Transverse colon (tissue), 4 donors: ENCODE results near the gene DPAGT1.

Experiments used
- EP300 ChIP-seq: sonication (generic); formaldehyde crosslinking; IDR thresholded peaks from one replicate; pipeline ENCODE4 v1.6.1; 2017; ENCODE audit warnings: antibody characterized with exemption, low read depth
- POLR2A ChIP-seq: fragments of 450-650 bp; IDR thresholded peaks from one replicate; pipeline ENCODE4 v1.6.1; 2016; ENCODE audit warnings: antibody characterized with exemption, mild to moderate bottlenecking, moderate library complexity
- POLR2AphosphoS5 ChIP-seq, 3 donors: sonication (generic); formaldehyde crosslinking; IDR thresholded peaks; one replicate each; pipeline ENCODE4 v1.6.1; 2016; ENCODE audit warnings: antibody characterized with exemption in 3 of 3
- TF ChIP-seq, protein P1 (sequence below), 5 experiments: fragments of 200-600 bp in 3 of 5; fragments of 450-650 bp in 2 of 5; sonication (generic) in 3 of 5; IDR thresholded peaks; 1 replicate in 2 of 5; 2 replicates in 3 of 5; pipeline ENCODE4 v1.5.1; 2016 to 2017; ENCODE audit warnings: antibody characterized with exemption in 5 of 5, inconsistent platforms in 3 of 5, mild to moderate bottlenecking in 2 of 5, moderate library complexity in 1 of 5

GRCh38 chr11:119149786-119150275 is 48.2 kb upstream of the DPAGT1 start:
- no peak for TF ChIP-seq POLR2A
- TF ChIP-seq POLR2AphosphoS5 (IDR thresholded peaks at IDR 0.05): no peak
- TF ChIP-seq, protein P1, sequence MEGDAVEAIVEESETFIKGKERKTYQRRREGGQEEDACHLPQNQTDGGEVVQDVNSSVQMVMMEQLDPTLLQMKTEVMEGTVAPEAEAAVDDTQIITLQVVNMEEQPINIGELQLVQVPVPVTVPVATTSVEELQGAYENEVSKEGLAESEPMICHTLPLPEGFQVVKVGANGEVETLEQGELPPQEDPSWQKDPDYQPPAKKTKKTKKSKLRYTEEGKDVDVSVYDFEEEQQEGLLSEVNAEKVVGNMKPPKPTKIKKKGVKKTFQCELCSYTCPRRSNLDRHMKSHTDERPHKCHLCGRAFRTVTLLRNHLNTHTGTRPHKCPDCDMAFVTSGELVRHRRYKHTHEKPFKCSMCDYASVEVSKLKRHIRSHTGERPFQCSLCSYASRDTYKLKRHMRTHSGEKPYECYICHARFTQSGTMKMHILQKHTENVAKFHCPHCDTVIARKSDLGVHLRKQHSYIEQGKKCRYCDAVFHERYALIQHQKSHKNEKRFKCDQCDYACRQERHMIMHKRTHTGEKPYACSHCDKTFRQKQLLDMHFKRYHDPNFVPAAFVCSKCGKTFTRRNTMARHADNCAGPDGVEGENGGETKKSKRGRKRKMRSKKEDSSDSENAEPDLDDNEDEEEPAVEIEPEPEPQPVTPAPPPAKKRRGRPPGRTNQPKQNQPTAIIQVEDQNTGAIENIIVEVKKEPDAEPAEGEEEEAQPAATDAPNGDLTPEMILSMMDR (IDR thresholded peaks at IDR 0.05): no peak
- TF ChIP-seq EP300: no peak
